Activated CD8-positive, alpha-beta T cell treated with anti-CD3 and anti-CD28 coated beads, Interleukin-2, amount 10 ng/mL, durations not matched to agents 7 days and 5 days (primary cell): Measurements from ENCODE around the gene ARHGAP18. TPM values are rescaled to one million over a fixed set of nuclear protein-coding genes. Genes with fewer than 3 reads are reported as not detected.
A peak's percentile ranks its signal among the peaks of the same experiment; 100 is the strongest.

ENCODE experiments used
- ATAC-seq: fragments of 150-1000 bp; cut with Tn5 transposase; one replicate; pipeline ENCODE4 v1.10.0; 2021; ENCODE audit warnings: moderate library complexity
- CTCF ChIA-PET: fragments of 350-600 bp; sonication (Branson Sonifier 250); formaldehyde crosslinking; loops from one replicate; lab custom pipeline; 2021; ENCODE audit warnings: antibody characterized with exemption; lab: Charles Lee
- POLR2A ChIA-PET: fragments of 350-600 bp; sonication (Branson Sonifier 250); formaldehyde crosslinking; loops from one replicate; lab custom pipeline; 2021; ENCODE audit warnings: antibody characterized with exemption; lab: Charles Lee
- DNase-seq: peaks from one replicate; pipeline ENCODE4 v3.0.0-alpha.2; 2020
- H3K27ac Mint-ChIP-seq: one replicate; pipeline ENCODE4 v1.8.0; 2021; ENCODE audit warnings: mild to moderate bottlenecking, mixed read lengths
- H3K27me3 Mint-ChIP-seq: one replicate; pipeline ENCODE4 v1.8.0; 2021; ENCODE audit warnings: low read depth, mixed read lengths
- H3K36me3 Mint-ChIP-seq: one replicate; pipeline ENCODE4 v1.8.0; 2021; ENCODE audit warnings: low read depth, mixed read lengths
- H3K4me1 Mint-ChIP-seq: one replicate; pipeline ENCODE4 v1.8.0; 2021; ENCODE audit warnings: low read depth, mixed read lengths
- H3K4me3 Mint-ChIP-seq: one replicate; pipeline ENCODE4 v1.8.0; 2021; ENCODE audit warnings: mild to moderate bottlenecking, mixed read lengths
- H3K9me3 Mint-ChIP-seq: one replicate; pipeline ENCODE4 v1.8.0; 2022; ENCODE audit warnings: mixed read lengths; ENCODE audit not compliant: insufficient read depth
- total RNA-seq, 2 experiments: library from RNA; stranded (reverse); gene quantifications; one replicate each; pipeline ENCODE4 v1.2.3, GENCODE V29; 2021

Gene ARHGAP18
- total RNA-seq, 2 experiments from 2014 or later: 11.9 to 12.1 TPM

DNA sequence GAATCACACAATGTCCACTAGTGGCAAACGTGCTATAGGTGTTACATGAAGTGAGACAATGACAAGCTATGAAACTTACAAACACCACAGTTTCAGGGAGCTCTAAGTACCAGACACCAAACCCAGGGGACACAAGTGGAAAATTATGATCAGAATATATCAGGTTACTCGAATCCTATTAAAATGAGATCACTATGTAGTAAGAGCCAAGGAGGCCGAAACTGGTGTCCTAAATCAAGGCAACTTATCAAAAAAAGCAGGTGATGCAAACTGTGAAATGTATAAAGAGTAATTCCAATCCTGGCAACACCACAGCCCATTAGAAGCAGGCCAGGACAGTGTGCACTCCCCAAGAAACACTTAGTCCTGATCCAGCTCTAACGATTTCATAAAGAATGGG lies 100.3 kb downstream of the ARHGAP18 start:
- H3K27ac Mint-ChIP-seq: no peak overlapping the region
- CTCF ChIA-PET: interaction anchor here (0.8 to 1.7 kb wide), 3 partner anchors 11 to 136 kb away, joined by 3 read pairs; no protein-coding TSS in a partner anchor
- no peaks in the 10 kb centered on the region for H3K4me1 Mint-ChIP-seq
- H3K27me3 Mint-ChIP-seq: no peaks in the 10 kb centered on the region
- H3K36me3 Mint-ChIP-seq: peaks cover 8% of the 10 kb centered on the region
- no peaks in the 10 kb centered on the region for H3K9me3 Mint-ChIP-seq
- POLR2A ChIA-PET: no interaction called here
- H3K4me3 Mint-ChIP-seq: no peak overlapping the region
- no peak for DNase-seq
- ATAC-seq: no peak

DNA sequence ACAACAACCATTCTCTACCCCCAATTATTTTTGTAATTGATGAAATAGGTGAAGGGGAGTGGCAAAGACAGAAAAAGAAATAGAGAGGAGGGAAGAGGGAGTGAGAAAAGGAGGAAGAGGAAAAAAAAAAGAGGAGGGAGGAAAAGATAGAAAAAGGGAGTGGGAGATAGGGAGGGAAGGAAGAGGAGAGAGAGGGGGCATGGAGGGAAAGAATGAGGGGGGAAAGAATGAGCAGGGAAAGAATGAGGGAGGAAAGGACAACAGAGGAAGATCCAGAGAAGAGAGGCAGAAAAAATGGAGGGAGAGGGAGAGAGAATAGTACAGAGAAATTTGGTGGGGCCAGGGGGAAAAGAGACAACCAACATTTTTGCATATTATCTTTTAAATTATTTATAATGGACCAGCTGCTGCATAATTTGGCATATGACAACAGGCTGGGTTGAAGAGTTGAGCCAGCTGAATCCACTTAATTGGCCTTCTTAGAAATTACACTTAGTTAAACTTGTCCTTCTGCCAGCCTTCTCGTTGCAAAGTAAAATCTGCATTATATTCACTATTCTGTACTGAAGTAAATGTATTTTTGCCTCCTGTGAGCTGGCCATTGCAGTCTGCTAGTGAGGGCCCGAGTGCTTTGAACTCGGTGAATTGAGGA lies 101.0 kb downstream of the ARHGAP18 start:
- ChIA-PET POLR2A (no interaction called here), CTCF (no interaction called here)

DNA sequence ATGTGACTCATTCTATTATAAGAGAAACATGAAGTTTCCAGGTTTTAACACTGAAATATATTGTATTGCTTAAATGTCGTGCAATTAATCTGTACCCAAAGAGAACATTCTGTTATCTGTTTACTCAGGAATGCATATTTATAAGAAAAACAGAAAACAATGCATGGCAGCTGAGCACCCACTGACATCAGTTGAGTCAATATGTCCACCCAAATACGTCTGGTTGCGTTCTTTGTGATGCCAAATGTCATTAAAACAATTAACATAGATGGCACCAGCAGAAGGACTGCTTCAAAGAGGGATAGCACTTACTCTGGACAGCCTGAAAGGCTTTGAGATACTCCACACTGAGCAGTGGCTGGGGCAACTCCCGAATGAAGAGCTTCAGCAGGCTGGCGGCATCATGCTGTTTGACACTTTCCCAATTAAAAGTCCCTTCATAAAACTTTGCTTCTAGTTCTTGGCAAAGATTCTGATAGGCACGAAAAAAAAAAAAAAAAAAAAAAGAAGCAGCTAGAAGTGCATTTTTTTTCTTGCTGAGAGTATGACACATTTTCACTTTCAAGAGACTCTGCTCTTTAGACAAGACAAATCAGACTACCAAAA lies 102.3 kb downstream of the ARHGAP18 start:
- H3K9me3 Mint-ChIP-seq: no peaks in the 10 kb centered on the region
- H3K4me1 Mint-ChIP-seq: no peaks in the 10 kb centered on the region
- peaks cover 8% of the 10 kb centered on the region for H3K36me3 Mint-ChIP-seq
- ChIA-PET CTCF (interaction anchor here (1.2 to 2.7 kb wide), 3 partner anchors 10 to 160 kb away, joined by 3 to 16 read pairs (median 4); no protein-coding TSS in a partner anchor), POLR2A (no interaction called here)
- H3K27me3 Mint-ChIP-seq: no peaks in the 10 kb centered on the region
- ATAC-seq: no peak
- no peak overlapping the region for H3K27ac Mint-ChIP-seq
- no peak for DNase-seq
- no peak overlapping the region for H3K4me3 Mint-ChIP-seq

More for the DNA sequence above, 101.0 kb downstream of the ARHGAP18 start:
- DNase-seq (no peak), ATAC-seq (no peak)
- Mint-ChIP-seq H3K4me1 (no peaks in the 10 kb centered on the region), H3K4me3 (no peak overlapping the region), H3K36me3 (peaks cover 8% of the 10 kb centered on the region), H3K9me3 (no peaks in the 10 kb centered on the region), H3K27ac (no peak overlapping the region), H3K27me3 (no peaks in the 10 kb centered on the region)

DNA sequence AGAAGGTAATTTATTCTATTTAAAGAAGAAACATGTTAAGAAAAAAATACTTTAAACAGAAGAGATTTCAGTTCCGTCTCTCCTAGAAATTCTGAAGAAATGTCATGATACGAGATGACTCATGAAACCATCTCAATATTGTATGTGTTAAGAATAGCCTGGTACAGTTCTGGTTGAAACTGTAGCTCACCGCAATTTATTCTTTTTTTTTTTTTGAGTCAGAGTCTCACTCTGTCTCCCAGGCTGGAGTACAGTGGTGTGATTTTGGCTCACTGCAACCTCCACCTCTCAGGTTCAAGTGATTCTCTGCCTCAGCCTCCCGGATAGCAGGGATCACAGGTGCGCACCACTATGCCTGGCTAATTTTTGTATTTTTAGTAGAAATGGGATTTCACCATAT lies 103.3 kb downstream of the ARHGAP18 start:
- no peaks in the 10 kb centered on the region for H3K4me1 Mint-ChIP-seq
- no peaks in the 10 kb centered on the region for H3K9me3 Mint-ChIP-seq
- ATAC-seq (no peak), DNase-seq (no peak)
- peaks cover 8% of the 10 kb centered on the region for H3K36me3 Mint-ChIP-seq
- ChIA-PET POLR2A (no interaction called here), CTCF (interaction anchor here (1.2 to 2.7 kb wide), 3 partner anchors 9 to 161 kb away, joined by 3 to 16 read pairs (median 4); no protein-coding TSS in a partner anchor)
- H3K4me3 Mint-ChIP-seq: no peak overlapping the region
- no peak overlapping the region for H3K27ac Mint-ChIP-seq
- no peaks in the 10 kb centered on the region for H3K27me3 Mint-ChIP-seq

DNA sequence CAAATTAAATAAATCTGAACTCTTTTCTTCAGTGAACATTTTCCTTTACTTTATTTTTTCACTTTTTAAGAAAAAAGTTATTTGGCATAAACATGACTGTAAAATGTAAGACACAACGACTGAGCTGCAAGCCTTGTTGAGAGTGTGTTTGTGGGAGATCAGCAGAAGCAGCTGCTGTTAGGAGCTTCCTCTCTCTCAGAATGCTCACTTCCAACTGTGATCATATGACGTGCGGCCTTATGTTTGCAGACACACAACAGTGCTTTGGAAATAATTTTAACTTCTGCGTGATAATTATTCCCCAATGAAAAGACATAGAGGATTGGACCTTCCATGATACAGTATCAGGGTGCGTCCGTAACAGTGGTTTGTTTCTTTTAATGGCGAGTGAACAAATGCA lies 104.0 kb downstream of the ARHGAP18 start:
- ATAC-seq: no peak
- no peaks in the 10 kb centered on the region for H3K4me1 Mint-ChIP-seq
- H3K9me3 Mint-ChIP-seq: no peaks in the 10 kb centered on the region
- no peak for DNase-seq
- peaks cover 6% of the 10 kb centered on the region for H3K36me3 Mint-ChIP-seq
- H3K27me3 Mint-ChIP-seq: no peaks in the 10 kb centered on the region
- ChIA-PET CTCF (interaction anchor here (1.2 to 10.2 kb wide), 3 partner anchors 8 to 162 kb away, joined by 3 to 152 read pairs (median 16); no protein-coding TSS in a partner anchor), POLR2A (no interaction called here)
- H3K4me3 Mint-ChIP-seq: no peak overlapping the region
- no peak overlapping the region for H3K27ac Mint-ChIP-seq

DNA sequence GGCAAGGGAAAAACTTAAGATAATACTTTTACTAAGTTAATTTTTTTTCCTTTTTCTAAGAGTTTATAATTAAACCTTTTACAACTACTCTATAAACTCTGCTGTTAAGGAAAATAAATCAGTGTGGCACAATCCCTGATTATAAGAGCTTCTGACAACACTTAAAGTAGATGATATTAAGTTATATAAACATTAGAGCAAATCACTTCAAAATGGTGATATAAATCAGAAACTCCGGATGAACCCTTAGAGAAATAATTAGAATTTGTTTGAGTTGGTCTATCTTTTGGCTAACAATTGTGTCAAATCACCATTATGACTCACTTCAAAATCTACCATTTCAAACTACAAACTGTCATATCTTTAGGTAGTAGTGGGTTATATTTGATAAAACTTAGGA lies 104.9 kb downstream of the ARHGAP18 start:
- Mint-ChIP-seq H3K27ac (no peak overlapping the region), H3K4me3 (no peak overlapping the region), H3K27me3 (no peaks in the 10 kb centered on the region), H3K9me3 (no peaks in the 10 kb centered on the region), H3K36me3 (peaks cover 4% of the 10 kb centered on the region), H3K4me1 (no peaks in the 10 kb centered on the region)
- ChIA-PET CTCF (interaction anchor here (10.2 kb wide), 1 partner anchor 126 kb away, joined by 152 read pairs; no protein-coding TSS in a partner anchor), POLR2A (no interaction called here)
- ATAC-seq (no peak), DNase-seq (no peak)

DNA sequence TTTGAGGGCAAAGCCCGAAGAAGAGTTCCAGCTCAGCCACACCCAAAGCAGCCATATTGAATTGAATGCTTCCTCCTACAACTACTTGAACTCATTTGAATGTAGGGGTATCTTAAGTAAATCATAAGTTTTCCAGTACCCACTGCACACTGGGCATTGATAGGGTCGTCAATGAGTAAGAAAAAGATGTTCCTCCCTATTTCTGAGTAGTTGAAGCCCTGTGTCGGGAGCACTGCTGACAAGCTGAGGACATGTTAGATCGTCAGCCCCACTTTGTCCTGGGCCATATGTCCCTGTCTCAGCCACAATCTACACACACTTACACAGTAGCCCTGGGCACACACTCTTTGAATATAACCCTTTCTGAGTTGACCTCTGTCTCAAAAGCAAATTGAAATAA lies 105.7 kb downstream of the ARHGAP18 start:
- CTCF ChIA-PET: interaction anchor here (1.2 to 10.2 kb wide), 2 partner anchors 127 to 171 kb away, joined by 3 to 152 read pairs; no protein-coding TSS in a partner anchor

DNA sequence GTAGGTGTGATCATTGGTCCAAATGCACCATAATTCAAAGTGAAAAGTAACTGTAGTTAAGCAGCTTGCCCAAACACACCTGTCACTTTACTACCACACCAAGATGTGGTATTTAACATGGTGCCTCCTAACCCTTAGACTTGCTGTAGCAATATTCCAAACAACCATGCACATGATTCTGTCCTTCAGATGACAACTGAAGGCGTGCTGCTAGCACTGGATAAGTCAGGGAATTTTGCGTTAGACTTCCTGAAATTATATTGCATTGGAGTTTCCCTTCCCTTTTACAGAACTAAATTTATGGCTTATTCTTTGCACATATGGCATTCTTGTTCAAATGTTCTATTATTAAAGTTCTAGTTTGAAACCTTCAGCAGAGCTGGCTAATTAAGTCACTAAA lies 106.2 kb downstream of the ARHGAP18 start:
- Mint-ChIP-seq H3K4me3 (no peak overlapping the region), H3K27me3 (no peaks in the 10 kb centered on the region), H3K27ac (no peak overlapping the region), H3K4me1 (peaks cover 1% of the 10 kb centered on the region), H3K36me3 (peaks cover 4% of the 10 kb centered on the region), H3K9me3 (no peaks in the 10 kb centered on the region)
- ChIA-PET CTCF (interaction anchor here (1.2 to 10.2 kb wide), 3 partner anchors 27 to 172 kb away, joined by 3 to 152 read pairs (median 3); no protein-coding TSS in a partner anchor), POLR2A (no interaction called here)
- DNase-seq (no peak), ATAC-seq (no peak)

More for the DNA sequence above, 105.7 kb downstream of the ARHGAP18 start:
- POLR2A ChIA-PET: no interaction called here
- no peaks in the 10 kb centered on the region for H3K9me3 Mint-ChIP-seq
- peaks cover 4% of the 10 kb centered on the region for H3K36me3 Mint-ChIP-seq
- no peaks in the 10 kb centered on the region for H3K27me3 Mint-ChIP-seq
- no peak for DNase-seq
- no peak overlapping the region for H3K4me3 Mint-ChIP-seq
- ATAC-seq: no peak
- H3K27ac Mint-ChIP-seq: no peak overlapping the region
- no peaks in the 10 kb centered on the region for H3K4me1 Mint-ChIP-seq

DNA sequence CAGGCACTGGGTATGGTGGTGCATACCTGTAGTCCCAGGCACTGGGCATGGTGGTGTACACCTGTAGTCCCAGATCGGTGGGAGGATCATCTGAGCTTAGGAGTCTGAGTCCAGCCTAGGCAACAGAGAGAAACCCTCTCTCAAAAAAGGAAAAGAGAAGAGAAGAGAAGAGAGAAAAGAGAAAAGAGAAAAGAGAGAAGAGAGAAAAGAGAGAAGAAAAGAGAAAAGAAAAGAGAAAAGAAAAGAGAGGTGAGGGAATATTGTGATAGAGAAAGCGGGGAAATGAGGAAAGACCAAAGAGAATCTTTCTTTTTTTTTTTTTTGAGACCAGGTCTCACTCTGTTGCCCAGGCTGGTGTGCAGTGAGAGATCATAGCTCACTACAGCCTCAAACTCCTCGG lies 108.7 kb downstream of the ARHGAP18 start:
- no peak overlapping the region for H3K27ac Mint-ChIP-seq
- peaks cover 5% of the 10 kb centered on the region for H3K4me1 Mint-ChIP-seq
- POLR2A ChIA-PET: no interaction called here
- ATAC-seq: no peak
- no peaks in the 10 kb centered on the region for H3K36me3 Mint-ChIP-seq
- no peak for DNase-seq
- no peaks in the 10 kb centered on the region for H3K9me3 Mint-ChIP-seq
- CTCF ChIA-PET: interaction anchor here (0.8 to 10.2 kb wide), 4 partner anchors 88 to 148 kb away, joined by 3 to 152 read pairs (median 28); no protein-coding TSS in a partner anchor
- no peak overlapping the region for H3K4me3 Mint-ChIP-seq
- no peaks in the 10 kb centered on the region for H3K27me3 Mint-ChIP-seq

DNA sequence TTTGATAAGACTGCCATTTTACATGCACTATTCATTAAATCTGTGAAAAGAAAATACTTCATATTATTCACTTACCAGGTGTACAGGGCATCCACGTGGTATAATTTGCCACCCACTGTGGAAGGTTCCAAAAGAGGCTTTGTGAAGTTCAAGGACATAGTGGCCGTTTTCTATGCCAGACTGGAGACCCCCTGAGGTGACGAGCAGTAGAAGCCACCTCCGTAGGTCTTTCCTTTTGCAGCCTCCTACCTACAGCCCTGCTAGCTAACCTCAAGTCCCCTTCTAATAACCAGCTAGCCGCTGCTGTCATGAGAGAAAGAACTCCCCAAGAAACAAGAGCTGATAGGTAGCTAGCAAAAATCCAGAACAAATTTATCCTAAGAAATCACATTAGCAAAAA lies 110.5 kb downstream of the ARHGAP18 start:
- Mint-ChIP-seq H3K9me3 (no peaks in the 10 kb centered on the region), H3K36me3 (no peaks in the 10 kb centered on the region), H3K4me3 (no peak overlapping the region), H3K4me1 (peaks cover 5% of the 10 kb centered on the region), H3K27ac (no peak overlapping the region), H3K27me3 (no peaks in the 10 kb centered on the region)
- DNase-seq (no peak), ATAC-seq (no peak)
- ChIA-PET CTCF (interaction anchor here (0.9 to 10.2 kb wide), 12 partner anchors 9 to 422 kb away, joined by 3 to 152 read pairs (median 4); no protein-coding TSS in a partner anchor), POLR2A (interaction anchor here (1.0 kb wide), 1 partner anchor 11 kb away, joined by 6 read pairs; no protein-coding TSS in a partner anchor)

DNA sequence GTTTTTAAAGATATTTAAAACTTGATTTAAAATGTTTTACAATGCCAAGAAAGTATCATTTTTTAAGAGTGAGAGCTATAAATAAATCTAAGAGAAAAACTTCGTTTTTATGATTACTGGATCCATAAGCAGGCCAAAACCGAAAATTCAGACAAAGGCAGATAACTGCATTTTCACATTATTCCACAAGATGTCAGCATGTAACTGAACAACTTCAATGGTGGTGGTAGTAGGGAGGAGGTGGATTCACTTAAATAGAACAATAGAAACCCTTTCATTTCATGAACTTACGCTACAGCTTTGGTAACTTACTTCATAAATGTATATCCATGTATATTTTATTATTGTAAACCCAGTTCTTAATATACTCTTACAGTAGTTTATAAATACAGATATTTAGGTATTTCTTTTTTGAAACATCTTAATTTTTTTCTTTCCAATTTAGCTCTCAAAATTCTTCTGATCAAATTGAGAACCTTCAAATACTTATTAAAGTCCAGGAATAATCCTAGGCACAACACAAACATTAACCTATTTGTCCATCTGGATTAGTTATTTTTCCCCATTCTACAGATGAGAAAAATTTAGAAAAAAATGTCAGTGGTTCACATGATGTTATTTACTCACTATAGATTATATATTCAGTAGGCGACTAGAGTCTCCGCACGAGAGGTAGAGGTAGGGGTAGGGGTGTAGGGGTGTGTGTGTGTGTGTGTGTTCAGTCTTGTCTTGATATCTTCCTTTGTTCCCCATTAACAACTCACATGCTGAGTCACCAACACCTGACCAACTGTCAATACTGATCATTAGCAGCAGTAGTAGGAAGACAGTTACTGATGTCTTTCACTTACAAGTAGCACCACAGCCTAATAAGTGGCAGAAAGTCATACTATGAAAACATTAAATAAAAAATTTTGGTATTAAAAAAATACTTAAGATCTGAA lies 111.5 kb downstream of the ARHGAP18 start:
- H3K9me3 Mint-ChIP-seq: no peaks in the 10 kb centered on the region
- ATAC-seq (peak; percentile 79), DNase-seq (peak; percentile 35)
- peaks cover 5% of the 10 kb centered on the region for H3K4me1 Mint-ChIP-seq
- no peaks in the 10 kb centered on the region for H3K36me3 Mint-ChIP-seq
- ChIA-PET POLR2A (interaction anchor here (0.6 to 1.4 kb wide), 3 partner anchors 12 to 132 kb away, joined by 3 to 6 read pairs (median 3); no protein-coding TSS in a partner anchor), CTCF (interaction anchor here (0.7 to 10.2 kb wide), 43 partner anchors 8 to 431 kb away, joined by 3 to 152 read pairs (median 6); partner anchors contain the start of gene ARHGAP18)
- no peak overlapping the region for H3K4me3 Mint-ChIP-seq
- H3K27me3 Mint-ChIP-seq: no peaks in the 10 kb centered on the region
- H3K27ac Mint-ChIP-seq: no peak overlapping the region
